GM12864 (cell line): ENCODE results near the gene ZNF304.

ENCODE experiments used
- DNase-seq: peaks from one replicate; pipeline ENCODE4 v3.0.0-alpha.2; 2011; ENCODE audit warnings: low read depth
- H3K4me3 ChIP-seq: 2 replicates; pipeline ENCODE4 v1.5.1; 2011; ENCODE audit warnings: mild to moderate bottlenecking, low read depth, low read length, control low read depth
- CTCF ChIP-seq: IDR thresholded peaks from 2 replicates; pipeline ENCODE4 v1.5.1; 2011; ENCODE audit warnings: low read depth, mild to moderate bottlenecking, moderate library complexity, low read length, control low read depth, inconsistent platforms; ENCODE audit errors: missing control alignments

ZNF304 gene

DNA sequence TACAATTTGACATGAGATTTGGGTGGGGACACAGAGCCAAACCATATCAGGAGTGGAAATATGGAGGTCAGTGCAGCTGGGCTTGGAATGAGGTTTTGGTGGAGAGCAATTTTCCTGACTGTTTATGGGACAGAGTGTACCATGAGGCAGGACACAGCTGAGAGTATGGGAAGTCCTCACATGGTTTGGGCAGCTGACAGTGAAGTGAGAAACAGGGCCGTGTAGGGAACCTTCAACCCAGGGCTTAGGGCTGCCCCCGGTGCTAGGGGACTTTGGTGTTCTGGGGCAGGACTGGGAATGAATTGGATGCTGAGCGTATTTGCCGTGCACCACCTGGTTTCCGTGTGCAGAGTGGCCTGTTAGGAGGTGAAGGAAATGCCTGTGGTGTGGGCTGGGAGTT is 44.6 kb downstream of the ZNF304 start:
- no peak for TF ChIP-seq CTCF
- no peak for DNase-seq
- no peak overlapping the region for H3K4me3 ChIP-seq

- H3K4me3 ChIP-seq, result no peak overlapping the region
- no peak for DNase-seq
- no peak for TF ChIP-seq CTCF
Observed at GRCh38 chr19:57398868-57399267, 47.8 kb downstream of the ZNF304 start.

DNA sequence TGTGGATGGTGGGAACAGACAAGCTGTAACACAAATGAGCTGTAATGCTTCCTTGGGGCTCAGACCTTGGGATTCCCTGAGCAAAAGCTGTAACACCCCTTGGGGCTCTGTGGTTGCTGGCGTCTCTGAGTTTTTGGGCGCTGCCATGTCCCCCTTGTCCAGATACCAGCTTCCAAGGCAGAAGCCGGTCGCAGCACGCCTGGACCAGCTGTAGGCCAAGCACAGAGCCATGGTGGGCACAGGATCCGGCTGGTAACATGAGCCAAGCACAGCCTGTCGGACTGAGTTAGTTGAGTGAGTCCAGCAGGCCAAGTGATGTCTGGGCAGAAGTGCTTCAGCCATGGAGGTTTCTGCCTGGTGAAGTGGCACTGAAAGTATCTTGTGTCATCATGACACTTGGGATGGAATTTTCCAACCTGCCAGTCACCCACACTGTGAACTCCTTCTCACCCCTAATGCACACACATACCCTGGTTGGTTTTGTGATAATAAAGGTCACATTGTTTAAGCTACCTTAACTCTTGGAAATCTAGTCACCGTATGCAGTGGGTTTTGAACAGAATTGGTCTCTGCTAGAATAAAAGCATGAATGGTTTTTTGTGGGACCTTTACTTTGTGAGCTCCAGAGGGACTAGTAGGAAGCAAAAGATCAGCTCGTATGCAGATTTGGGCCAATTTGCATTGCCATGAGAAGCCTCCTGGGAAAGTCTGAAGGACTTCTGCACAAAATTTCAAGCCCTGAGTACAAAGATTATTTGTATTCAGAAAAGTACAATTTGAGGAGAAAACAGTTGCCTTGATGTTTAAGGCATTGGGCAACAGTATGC is 52.9 kb downstream of the ZNF304 start:
- no peak for DNase-seq
- H3K4me3 ChIP-seq, result no peak overlapping the region
- no peak for TF ChIP-seq CTCF

GRCh38 chr19:57406516-57407123 is 55.5 kb downstream of the ZNF304 start:
- no peak for DNase-seq
- TF ChIP-seq CTCF, result peak; percentile 81
- H3K4me3 ChIP-seq, result no peak overlapping the region
